Left ventricle myocardium inferior (tissue), 1 donor: ENCODE results near the gene NOTCH4. TPM values are rescaled to one million over a fixed set of nuclear protein-coding genes. Genes with fewer than 3 reads are reported as not detected.

ENCODE experiments used
- DNase-seq: peaks from one replicate; pipeline ENCODE4 v3.0.0-alpha.2; 2020
- H3K27ac ChIP-seq: fragments of 200-600 bp; replicated peaks from 2 replicates; pipeline ENCODE4 v1.8.0; 2021
- H3K27me3 ChIP-seq: fragments of 200-600 bp; 2 replicates; pipeline ENCODE4 v1.8.0; 2021; ENCODE audit warnings: low read depth
- H3K36me3 ChIP-seq: fragments of 200-600 bp; 2 replicates; pipeline ENCODE4 v1.8.0; 2021
- H3K4me1 ChIP-seq: fragments of 200-600 bp; 2 replicates; pipeline ENCODE4 v1.8.0; 2021
- H3K4me3 ChIP-seq: fragments of 200-600 bp; 2 replicates; pipeline ENCODE4 v1.8.0; 2021; ENCODE audit warnings: mild to moderate bottlenecking, moderate library complexity
- H3K9me3 ChIP-seq: fragments of 200-600 bp; replicated peaks from 2 replicates; pipeline ENCODE4 v1.8.0; 2021
- CTCF ChIP-seq: fragments of 200-600 bp; IDR thresholded peaks from 2 replicates; pipeline ENCODE4 v1.8.0; 2021; ENCODE audit warnings: antibody characterized with exemption, mild to moderate bottlenecking, borderline replicate concordance
- intact Hi-C: fragments of 100-400 bp; cut with micrococcal nuclease; formaldehyde crosslinking; loops from one replicate; pipeline ENCODE4 v1.11.0; 2022
- total RNA-seq: library from RNA; stranded (reverse); fragmentation: NEBNext Ultra II Directional; extraction: Animal tissue kit (Norgen Biotek cat#: 25700); gene quantifications from one replicate; pipeline ENCODE4 v1.2.1, GENCODE V29; 2021
- donor health status: DM: no; HTN: yes; CAD: no; lungs with severe emphysema.

NOTCH4 gene
- total RNA-seq, 1 donor from 2014 or later = 23.0 TPM

GRCh38 chr6:32167761-32168262, 56.1 kb downstream of the NOTCH4 start:
- H3K27ac ChIP-seq = peak overlapping the region; percentile 15
- H3K36me3 ChIP-seq = peaks cover 56% of the 10 kb centered on the region
- DNase-seq = no peak

GRCh38 chr6:32167154-32167760, 56.6 kb downstream of the NOTCH4 start:
- H3K4me3 ChIP-seq = no peak overlapping the region
- peaks cover 61% of the 10 kb centered on the region for H3K36me3 ChIP-seq
- no peaks in the 10 kb centered on the region for H3K27me3 ChIP-seq
- TF ChIP-seq CTCF = no peak
- no peak for DNase-seq
- intact Hi-C loops = no loop called here
- H3K27ac ChIP-seq = peak overlapping the region; percentile 15
- peaks cover 8% of the 10 kb centered on the region for H3K4me1 ChIP-seq
- no peaks in the 10 kb centered on the region for H3K9me3 ChIP-seq

More at GRCh38 chr6:32167761-32168262, 56.1 kb downstream of the NOTCH4 start:
- H3K4me1 ChIP-seq = peaks cover 4% of the 10 kb centered on the region
- H3K4me3 ChIP-seq = no peak overlapping the region
- H3K27me3 ChIP-seq = no peaks in the 10 kb centered on the region
- no peaks in the 10 kb centered on the region for H3K9me3 ChIP-seq
- TF ChIP-seq CTCF = no peak
- intact Hi-C loops = no loop called here

GRCh38 chr6:32166411-32167061, 57.3 kb downstream of the NOTCH4 start:
- Histone ChIP-seq H3K27ac (no peak overlapping the region), H3K9me3 (no peaks in the 10 kb centered on the region), H3K27me3 (no peaks in the 10 kb centered on the region), H3K4me3 (no peak overlapping the region), H3K36me3 (peaks cover 66% of the 10 kb centered on the region), H3K4me1 (peaks cover 8% of the 10 kb centered on the region)
- no peak for TF ChIP-seq CTCF
- no peak for DNase-seq
- intact Hi-C loops = no loop called here

- no peak for DNase-seq
- intact Hi-C loops = no loop called here
- H3K9me3 ChIP-seq = no peaks in the 10 kb centered on the region
Observed at GRCh38 chr6:32164295-32164694, 59.6 kb downstream of the NOTCH4 start, which contains the start of gene EGFL8. Gene EGFL8, plus strand, starts transcription at chr6:32164595. Its CDS starts 1,571 bp downstream, at chr6:32166166.

More at GRCh38 chr6:32164295-32164694, 59.6 kb downstream of the NOTCH4 start, which contains the start of gene EGFL8:
- Histone ChIP-seq H3K36me3 (peaks cover 63% of the 10 kb centered on the region), H3K27ac (peak within 1 kb of the TSS; percentile 61), H3K27me3 (no peaks in the 10 kb centered on the region), H3K4me1 (peaks cover 8% of the 10 kb centered on the region), H3K4me3 (no peak within 1 kb of the TSS)
- TF ChIP-seq CTCF = no peak
